SK-N-SH treated with all-trans-retinoic acid at 6 μM for 48 hours (cell line): ENCODE data around the gene SPACA1.

Experiments used
- CREB5 ChIP-seq: fragments of 250-450 bp; sonication (Bioruptor Pico); IDR thresholded peaks from 2 replicates; pipeline ENCODE4 v1.5.1; 2020; ENCODE audit warnings: low read depth, mild to moderate bottlenecking, moderate library complexity
- PATZ1 ChIP-seq: fragments of 250-450 bp; sonication (Bioruptor Pico); IDR thresholded peaks from 2 replicates; pipeline ENCODE4 v1.8.0; 2020; ENCODE audit warnings: mild to moderate bottlenecking, moderate library complexity, borderline replicate concordance
- ZFP30 ChIP-seq: fragments of 450-650 bp; formaldehyde crosslinking; IDR thresholded peaks from 2 replicates; pipeline ENCODE4 v1.5.0; 2022; ENCODE audit warnings: mild to moderate bottlenecking, moderate library complexity

GRCh38 chr6:88115307-88115706, 67.7 kb downstream of the SPACA1 start:
- TF ChIP-seq PATZ1 (CRISPR knock-in tag) (no peak), ZFP30 (CRISPR knock-in tag) (no peak), CREB5 (no peak)
